ENCODE results near the gene ARL9.
A peak's percentile ranks its signal among the peaks of the same experiment; 100 is the strongest.
"Not testable (repeated sequence)": the region's sequence is repeated elsewhere in the genome, so short reads cannot be mapped to it uniquely, and the experiment has no call there.

The ARL9 gene

GRCh38 chr4:56505269-56506130, at the start of gene ARL9:
Gene ARL9, plus strand, starts transcription at chr4:56505791. Its CDS starts 72 bp downstream, at chr4:56505863.
- Mint-ChIP-seq H3K4me3 (peak within 1 kb of the TSS; percentile 91), H3K27ac (peak within 1 kb of the TSS; percentile 92), H3K4me1 (peaks cover 11% of the 10 kb centered on the region), H3K36me3 (peaks cover 8% of the 10 kb centered on the region), H3K9me3 (no peaks in the 10 kb centered on the region), H3K27me3 (peaks cover 5% of the 10 kb centered on the region)
- ATAC-seq (ENCODE audit: low read depth) (peak; percentile 93), DNase-seq (ENCODE audit: low spot score in 2 of 2) (peak; percentile 55 to 61)

DNA sequence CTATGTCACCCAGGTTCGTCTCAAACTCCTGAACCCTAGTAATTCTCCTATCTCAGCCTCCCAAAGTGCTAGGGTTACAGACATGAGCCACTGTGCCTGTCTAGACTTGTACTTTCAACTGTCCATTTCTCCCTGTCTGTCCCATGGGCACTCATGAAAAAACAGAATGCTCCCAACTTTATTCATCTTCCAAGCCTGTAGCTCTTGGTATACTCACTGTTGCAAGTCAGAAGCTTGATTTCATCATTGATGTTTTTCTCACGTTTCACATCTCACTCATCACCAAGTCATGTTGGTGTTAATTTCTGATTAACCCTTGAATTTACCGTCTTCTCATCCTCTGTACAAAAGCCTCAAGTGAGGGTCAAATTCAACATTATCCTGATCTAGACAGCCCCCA, 45.5 kb upstream of the ARL9 start:
- Mint-ChIP-seq H3K4me1 (peaks cover 13% of the 10 kb centered on the region), H3K36me3 (peaks cover 24% of the 10 kb centered on the region), H3K4me3 (no peak overlapping the region), H3K9me3 (no peaks in the 10 kb centered on the region), H3K27ac (peak overlapping the region; percentile 6), H3K27me3 (no peaks in the 10 kb centered on the region)
- ATAC-seq (ENCODE audit: low read depth) (no peak), DNase-seq (ENCODE audit: low spot score in 2 of 2) (no peak)

GRCh38 chr4:56462157-56462556, 43.4 kb upstream of the ARL9 start:
- no peaks in the 10 kb centered on the region for H3K27me3 Mint-ChIP-seq
- DNase-seq (ENCODE audit: low spot score in 2 of 2) (no peak), ATAC-seq (ENCODE audit: low read depth) (no peak)
- no peaks in the 10 kb centered on the region for H3K9me3 Mint-ChIP-seq
- H3K36me3 Mint-ChIP-seq: peaks cover 18% of the 10 kb centered on the region
- H3K27ac Mint-ChIP-seq: no peak overlapping the region
- peaks cover 21% of the 10 kb centered on the region for H3K4me1 Mint-ChIP-seq
- H3K4me3 Mint-ChIP-seq: no peak overlapping the region

GRCh38 chr4:56463711-56464110, 41.9 kb upstream of the ARL9 start:
- Mint-ChIP-seq H3K27ac (no peak overlapping the region), H3K4me3 (no peak overlapping the region), H3K27me3 (no peaks in the 10 kb centered on the region), H3K9me3 (no peaks in the 10 kb centered on the region), H3K36me3 (peaks cover 15% of the 10 kb centered on the region), H3K4me1 (peaks cover 29% of the 10 kb centered on the region)
- no peak for DNase-seq (ENCODE audit: low spot score in 2 of 2)
- no peak for ATAC-seq (ENCODE audit: low read depth)

GRCh38 chr4:56464581-56464980, 41.0 kb upstream of the ARL9 start:
- peaks cover 33% of the 10 kb centered on the region for H3K4me1 Mint-ChIP-seq
- H3K36me3 Mint-ChIP-seq: peaks cover 15% of the 10 kb centered on the region
- DNase-seq (ENCODE audit: low spot score in 2 of 2) (no peak), ATAC-seq (ENCODE audit: low read depth) (no peak)
- no peaks in the 10 kb centered on the region for H3K27me3 Mint-ChIP-seq
- no peak overlapping the region for H3K4me3 Mint-ChIP-seq
- H3K27ac Mint-ChIP-seq: no peak overlapping the region
- no peaks in the 10 kb centered on the region for H3K9me3 Mint-ChIP-seq

GRCh38 chr4:56465599-56466295, 39.8 kb upstream of the ARL9 start:
- Mint-ChIP-seq H3K9me3 (no peaks in the 10 kb centered on the region), H3K36me3 (peaks cover 9% of the 10 kb centered on the region), H3K4me3 (peak overlapping the region; percentile 93), H3K27me3 (no peaks in the 10 kb centered on the region), H3K27ac (peak overlapping the region; percentile 10), H3K4me1 (peaks cover 32% of the 10 kb centered on the region)
- ATAC-seq (ENCODE audit: low read depth): no peak
- no peak for DNase-seq (ENCODE audit: low spot score in 2 of 2)

GRCh38 chr4:56466296-56466761, 39.3 kb upstream of the ARL9 start:
- Mint-ChIP-seq H3K4me3 (peak overlapping the region; percentile 93), H3K4me1 (peaks cover 32% of the 10 kb centered on the region), H3K27ac (peak overlapping the region; percentile 96)
- ATAC-seq (ENCODE audit: low read depth); H3K36me3 Mint-ChIP-seq; DNase-seq (ENCODE audit: low spot score in 2 of 2); H3K27me3 Mint-ChIP-seq; H3K9me3 Mint-ChIP-seq: not testable (repeated sequence)

GRCh38 chr4:56466910-56467283, 38.7 kb upstream of the ARL9 start:
- Mint-ChIP-seq H3K36me3 (peaks cover 9% of the 10 kb centered on the region), H3K27me3 (no peaks in the 10 kb centered on the region), H3K4me1 (peaks cover 31% of the 10 kb centered on the region), H3K27ac (peak overlapping the region; percentile 96), H3K9me3 (no peaks in the 10 kb centered on the region), H3K4me3 (peak overlapping the region; percentile 93)
- ATAC-seq (ENCODE audit: low read depth): no peak
- peak in 1 of 2 donors; percentile 0 for DNase-seq (ENCODE audit: low spot score in 2 of 2)

DNA sequence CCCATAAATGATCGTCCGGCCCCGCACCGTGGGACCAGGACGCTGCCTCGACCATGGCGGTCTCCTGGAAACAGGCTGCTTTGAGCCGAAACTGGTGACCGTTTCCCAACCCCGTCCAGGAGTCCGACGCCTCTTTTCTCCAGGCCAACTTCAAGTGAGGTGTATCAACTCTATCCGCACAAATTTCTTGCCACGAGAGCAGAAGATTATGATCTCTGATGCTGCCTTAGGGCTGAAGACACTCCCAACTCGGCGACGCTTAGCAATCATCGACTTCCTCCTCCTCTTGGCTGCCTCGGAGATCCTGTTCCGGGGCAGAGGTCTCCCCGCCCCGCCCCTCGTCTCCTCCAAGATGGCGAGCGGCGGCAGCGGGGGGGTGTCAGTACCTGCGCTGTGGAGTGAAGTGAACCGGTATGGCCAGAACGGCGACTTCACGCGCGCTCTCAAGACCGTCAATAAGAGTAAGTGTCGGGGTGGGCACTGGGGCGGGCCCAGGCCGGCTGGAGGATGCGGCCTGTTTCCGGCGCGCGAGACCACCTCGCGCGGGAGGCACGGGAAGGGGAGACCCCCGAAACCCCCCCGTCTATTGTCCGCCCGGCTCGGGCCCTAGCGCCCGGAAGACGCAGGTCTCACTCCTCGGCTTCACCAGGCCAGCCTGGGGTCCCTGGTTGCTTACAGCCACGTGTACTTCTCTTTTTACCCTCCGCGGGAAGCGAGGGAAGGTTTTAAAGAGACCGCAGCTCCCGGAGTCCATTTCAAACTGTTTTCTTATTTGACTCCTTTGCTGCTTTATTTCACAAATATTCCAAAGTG, 38.1 kb upstream of the ARL9 start, which contains the start of gene SRP72:
TSS of gene SRP72 (plus strand) at position 334 of the 813 bp plus-strand sequence. CDS start at position 353, 19 bp downstream.
- peak; percentile 76 to 79 for DNase-seq (ENCODE audit: low spot score in 2 of 2)
- Mint-ChIP-seq H3K27ac (peak within 1 kb of the TSS; percentile 96), H3K36me3 (peaks cover 7% of the 10 kb centered on the region), H3K27me3 (no peaks in the 10 kb centered on the region), H3K4me1 (peaks cover 29% of the 10 kb centered on the region), H3K4me3 (peak within 1 kb of the TSS; percentile 93), H3K9me3 (no peaks in the 10 kb centered on the region)
- peak; percentile 96 for ATAC-seq (ENCODE audit: low read depth)

DNA sequence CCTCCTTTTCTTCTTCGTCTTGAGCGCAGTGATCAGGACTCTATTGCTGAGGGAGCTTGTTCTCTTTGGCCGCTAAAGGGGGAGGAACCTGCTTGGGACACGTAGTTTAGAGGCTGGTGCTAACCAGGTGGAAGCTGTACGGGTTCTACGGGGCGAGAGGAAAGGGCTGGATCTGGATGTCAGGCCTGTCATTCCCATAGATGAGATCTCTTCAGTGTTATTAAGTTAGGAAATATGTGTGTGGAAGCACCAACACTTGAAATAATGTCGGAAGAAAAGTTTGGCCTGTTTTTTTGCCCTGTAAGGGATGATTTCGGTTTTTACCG, 37.5 kb upstream of the ARL9 start:
- peaks cover 7% of the 10 kb centered on the region for H3K36me3 Mint-ChIP-seq
- H3K27ac Mint-ChIP-seq: peak overlapping the region; percentile 96
- peak in 1 of 2 donors; percentile 12 for DNase-seq (ENCODE audit: low spot score in 2 of 2)
- H3K27me3 Mint-ChIP-seq: no peaks in the 10 kb centered on the region
- H3K9me3 Mint-ChIP-seq: no peaks in the 10 kb centered on the region
- H3K4me1 Mint-ChIP-seq: peaks cover 29% of the 10 kb centered on the region
- ATAC-seq (ENCODE audit: low read depth): peak; percentile 34
- H3K4me3 Mint-ChIP-seq: peak overlapping the region; percentile 93

- Mint-ChIP-seq H3K27me3 (no peaks in the 10 kb centered on the region), H3K9me3 (no peaks in the 10 kb centered on the region), H3K4me1 (peaks cover 25% of the 10 kb centered on the region), H3K4me3 (peak overlapping the region; percentile 53), H3K27ac (no peak overlapping the region), H3K36me3 (peaks cover 12% of the 10 kb centered on the region)
- ATAC-seq (ENCODE audit: low read depth) (no peak), DNase-seq (ENCODE audit: low spot score in 2 of 2) (no peak)
These were observed 35.9 kb upstream of the ARL9 start for GRCh38 chr4:56469489-56470210.

DNA sequence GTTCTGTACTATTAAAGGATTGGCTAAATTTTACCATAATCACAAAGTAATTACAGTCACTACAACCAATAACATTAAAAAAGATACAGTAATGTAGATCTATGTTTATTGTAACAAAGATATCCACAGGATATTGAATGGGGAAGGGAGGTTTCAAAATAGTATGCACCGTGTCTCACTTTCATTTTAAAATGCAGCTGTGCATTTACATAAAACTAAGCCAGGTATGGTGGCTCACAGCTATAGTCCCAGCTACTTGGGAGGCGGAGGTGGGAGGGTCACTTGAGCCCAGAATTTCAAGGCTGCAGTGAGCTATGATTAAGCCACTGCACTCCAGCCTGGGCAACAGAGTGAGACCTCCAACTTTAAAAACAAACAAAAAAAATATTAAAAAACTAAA, 29.7 kb upstream of the ARL9 start:
- no peaks in the 10 kb centered on the region for H3K27me3 Mint-ChIP-seq
- peak overlapping the region; percentile 60 for H3K27ac Mint-ChIP-seq
- no peak for DNase-seq (ENCODE audit: low spot score in 2 of 2)
- H3K36me3 Mint-ChIP-seq: peaks cover 35% of the 10 kb centered on the region
- no peak overlapping the region for H3K4me3 Mint-ChIP-seq
- no peaks in the 10 kb centered on the region for H3K4me1 Mint-ChIP-seq
- H3K9me3 Mint-ChIP-seq: no peaks in the 10 kb centered on the region
- peak; percentile 39 for ATAC-seq (ENCODE audit: low read depth)

GRCh38 chr4:56477192-56477702, 28.3 kb upstream of the ARL9 start:
- no peaks in the 10 kb centered on the region for H3K4me1 Mint-ChIP-seq
- H3K4me3 Mint-ChIP-seq: no peak overlapping the region
- no peak overlapping the region for H3K27ac Mint-ChIP-seq
- H3K27me3 Mint-ChIP-seq: no peaks in the 10 kb centered on the region
- no peaks in the 10 kb centered on the region for H3K9me3 Mint-ChIP-seq
- no peak for DNase-seq (ENCODE audit: low spot score in 2 of 2)
- peaks cover 32% of the 10 kb centered on the region for H3K36me3 Mint-ChIP-seq
- ATAC-seq (ENCODE audit: low read depth): no peak
